SJCRH30 (cell line): ENCODE measurements around the gene MYMX. TPM values are rescaled to one million over a fixed set of nuclear protein-coding genes. Genes with fewer than 3 reads are reported as not detected.

Experiments used
- DNase-seq, 2 experiments: peaks; one replicate each; pipeline ENCODE4 v3.0.0-alpha.2; 2015 to 2020
- H3K27ac ChIP-seq: fragments of 250-450 bp; sonication (Bioruptor Pico); 2 replicates; pipeline ENCODE4 v1.5.1; 2020; ENCODE audit warnings: mild to moderate bottlenecking, moderate library complexity
- H3K27me3 ChIP-seq: fragments of 250-450 bp; sonication (Bioruptor Pico); 2 replicates; pipeline ENCODE4 v1.5.1; 2020; ENCODE audit warnings: mild to moderate bottlenecking, moderate library complexity
- H3K36me3 ChIP-seq: fragments of 250-450 bp; sonication (Bioruptor Pico); 2 replicates; pipeline ENCODE4 v1.5.1; 2020; ENCODE audit warnings: mild to moderate bottlenecking, moderate library complexity
- H3K4me1 ChIP-seq: fragments of 250-450 bp; sonication (Bioruptor Pico); 2 replicates; pipeline ENCODE4 v1.5.1; 2020; ENCODE audit warnings: mild to moderate bottlenecking, moderate library complexity
- H3K4me3 ChIP-seq: fragments of 250-450 bp; sonication (Bioruptor Pico); 2 replicates; pipeline ENCODE4 v1.5.1; 2020; ENCODE audit warnings: mild to moderate bottlenecking, moderate library complexity
- H3K9me3 ChIP-seq: fragments of 250-450 bp; sonication (Bioruptor Pico); replicated peaks from 2 replicates; pipeline ENCODE4 v1.5.1; 2020; ENCODE audit warnings: mild to moderate bottlenecking, moderate library complexity
- total RNA-seq: library from RNA; depleted of rRNA; stranded (reverse); fragments of >200 nt; shearing (Covaris generic); gene quantifications from 2 replicates; pipeline ENCODE4 v1.2.3, GENCODE V29; 2014

Gene MYMX
- total RNA-seq, 1 experiment from 2014 or later: 106 TPM

GRCh38 chr6:44220913-44221290, 4.2 kb downstream of the MYMX start:
- no peak for DNase-seq
- H3K27me3 ChIP-seq: no peaks in the 10 kb centered on the region
- peak overlapping the region; percentile 69 for H3K27ac ChIP-seq
- H3K36me3 ChIP-seq: no peaks in the 10 kb centered on the region; the same call in 1 of the 2 replicates
- no peak overlapping the region for H3K4me3 ChIP-seq
- H3K9me3 ChIP-seq: no peaks in the 10 kb centered on the region
- peaks cover 37% of the 10 kb centered on the region for H3K4me1 ChIP-seq

GRCh38 chr6:44221291-44221960, 4.7 kb downstream of the MYMX start:
- Histone ChIP-seq H3K36me3 (no peaks in the 10 kb centered on the region; the same call in 1 of the 2 replicates), H3K27me3 (no peaks in the 10 kb centered on the region), H3K27ac (peak overlapping the region; percentile 69), H3K4me1 (peaks cover 38% of the 10 kb centered on the region), H3K9me3 (no peaks in the 10 kb centered on the region), H3K4me3 (no peak overlapping the region)
- DNase-seq: peak; percentile 93 to 94

- no peaks in the 10 kb centered on the region for H3K27me3 ChIP-seq
- H3K36me3 ChIP-seq: no peaks in the 10 kb centered on the region; the same call in 1 of the 2 replicates
- no peaks in the 10 kb centered on the region for H3K9me3 ChIP-seq
- peak overlapping the region; percentile 69 for H3K27ac ChIP-seq
- no peak overlapping the region for H3K4me3 ChIP-seq
- no peak for DNase-seq
- peaks cover 43% of the 10 kb centered on the region for H3K4me1 ChIP-seq
Measured at GRCh38 chr6:44221961-44222335, 5.2 kb downstream of the MYMX start.

GRCh38 chr6:44222486-44223318, 6.0 kb downstream of the MYMX start:
- Histone ChIP-seq H3K9me3 (no peaks in the 10 kb centered on the region), H3K4me3 (peak overlapping the region; percentile 80), H3K27ac (peak overlapping the region; percentile 46; the same call in 1 of the 2 replicates), H3K27me3 (no peaks in the 10 kb centered on the region), H3K4me1 (peaks cover 46% of the 10 kb centered on the region), H3K36me3 (no peaks in the 10 kb centered on the region; the same call in 1 of the 2 replicates)
- DNase-seq: no peak

GRCh38 chr6:44223319-44224028, 6.7 kb downstream of the MYMX start, which contains the start of gene SLC29A1:
Gene SLC29A1, plus strand, starts transcription at chr6:44223595. Its CDS starts 3,719 bp downstream, at chr6:44227314.
- peaks cover 41% of the 10 kb centered on the region for H3K4me1 ChIP-seq
- peak within 1 kb of the TSS; percentile 80 for H3K4me3 ChIP-seq
- peak within 1 kb of the TSS; percentile 53; the same call in 1 of the 2 replicates for H3K27ac ChIP-seq
- peak; percentile 87 to 88 for DNase-seq
- H3K36me3 ChIP-seq: no peaks in the 10 kb centered on the region
- no peaks in the 10 kb centered on the region for H3K9me3 ChIP-seq
- H3K27me3 ChIP-seq: no peaks in the 10 kb centered on the region

- Histone ChIP-seq H3K4me3 (peak overlapping the region; percentile 80), H3K36me3 (peaks cover 7% of the 10 kb centered on the region; the same call in 1 of the 2 replicates), H3K4me1 (peaks cover 41% of the 10 kb centered on the region), H3K27ac (no peak overlapping the region; the same call in 1 of the 2 replicates), H3K9me3 (no peaks in the 10 kb centered on the region), H3K27me3 (no peaks in the 10 kb centered on the region)
- DNase-seq: peak in 1 of 2 experiments; percentile 49
Measured at GRCh38 chr6:44224029-44224964, 7.6 kb downstream of the MYMX start.

- Histone ChIP-seq H3K4me1 (peaks cover 41% of the 10 kb centered on the region), H3K36me3 (peaks cover 10% of the 10 kb centered on the region; the same call in 1 of the 2 replicates), H3K9me3 (no peaks in the 10 kb centered on the region), H3K27me3 (no peaks in the 10 kb centered on the region), H3K27ac (no peak overlapping the region), H3K4me3 (no peak overlapping the region; the same call in 1 of the 2 replicates)
- DNase-seq: no peak
Measured at GRCh38 chr6:44224965-44225305, 8.2 kb downstream of the MYMX start.

GRCh38 chr6:44225579-44226325, 9.0 kb downstream of the MYMX start:
- peaks cover 41% of the 10 kb centered on the region for H3K4me1 ChIP-seq
- peaks cover 12% of the 10 kb centered on the region; the same call in 1 of the 2 replicates for H3K36me3 ChIP-seq
- no peaks in the 10 kb centered on the region for H3K27me3 ChIP-seq
- peak in 1 of 2 experiments; percentile 54 for DNase-seq
- no peaks in the 10 kb centered on the region for H3K9me3 ChIP-seq
- H3K27ac ChIP-seq: peak overlapping the region; percentile 12; the same call in 1 of the 2 replicates
- no peak overlapping the region; the same call in 1 of the 2 replicates for H3K4me3 ChIP-seq

- H3K4me1 ChIP-seq: peaks cover 35% of the 10 kb centered on the region
- H3K36me3 ChIP-seq: peaks cover 16% of the 10 kb centered on the region; the same call in 1 of the 2 replicates
- DNase-seq: peak; percentile 72
- H3K9me3 ChIP-seq: no peaks in the 10 kb centered on the region
- H3K4me3 ChIP-seq: no peak overlapping the region; the same call in 1 of the 2 replicates
- no peaks in the 10 kb centered on the region for H3K27me3 ChIP-seq
- H3K27ac ChIP-seq: peak overlapping the region; percentile 12; the same call in 1 of the 2 replicates
Measured at GRCh38 chr6:44226368-44227147, 9.8 kb downstream of the MYMX start.

- no peak overlapping the region for H3K4me3 ChIP-seq
- no peaks in the 10 kb centered on the region for H3K9me3 ChIP-seq
- peak in 1 of 2 experiments; percentile 18 for DNase-seq
- no peak overlapping the region; the same call in 1 of the 2 replicates for H3K27ac ChIP-seq
- peaks cover 20% of the 10 kb centered on the region; the same call in 1 of the 2 replicates for H3K36me3 ChIP-seq
- no peaks in the 10 kb centered on the region for H3K27me3 ChIP-seq
- H3K4me1 ChIP-seq: peaks cover 32% of the 10 kb centered on the region
Measured at GRCh38 chr6:44227148-44227793, 10.5 kb downstream of the MYMX start.

GRCh38 chr6:44228031-44228430, 11.3 kb downstream of the MYMX start:
- H3K27ac ChIP-seq: no peak overlapping the region
- H3K36me3 ChIP-seq: peaks cover 24% of the 10 kb centered on the region; the same call in 1 of the 2 replicates
- no peak overlapping the region for H3K4me3 ChIP-seq
- no peaks in the 10 kb centered on the region for H3K27me3 ChIP-seq
- H3K4me1 ChIP-seq: peaks cover 26% of the 10 kb centered on the region
- no peak for DNase-seq
- no peaks in the 10 kb centered on the region for H3K9me3 ChIP-seq

GRCh38 chr6:44228433-44228832, 11.7 kb downstream of the MYMX start:
- Histone ChIP-seq H3K4me3 (no peak overlapping the region), H3K27ac (no peak overlapping the region), H3K27me3 (no peaks in the 10 kb centered on the region), H3K9me3 (no peaks in the 10 kb centered on the region), H3K4me1 (peaks cover 26% of the 10 kb centered on the region), H3K36me3 (peaks cover 26% of the 10 kb centered on the region; the same call in 1 of the 2 replicates)
- DNase-seq: no peak
